ENCODE data around the gene FFAR2.

GRCh38 chr19:35436477-35437405 lies 11.3 kb upstream of the FFAR2 start:
- TF ChIP-seq CTCF (IDR thresholded peaks at IDR 0.05; ENCODE audit: low read depth, low read length), result no peak
- TF ChIP-seq POLR2A (IDR thresholded peaks at IDR 0.05; ENCODE audit: extremely low read depth, insufficient read length), result no peak
- no peak for TF ChIP-seq MAX (IDR thresholded peaks at IDR 0.05; ENCODE audit: low read depth, low read length)
- TF ChIP-seq MYC (IDR thresholded peaks at IDR 0.05; ENCODE audit: low read depth, low read length), result no peak

Data from NB4 (cell line).